PC-9 (cell line): Measurements from ENCODE around the gene NAALADL1. TPM values are rescaled to one million over a fixed set of nuclear protein-coding genes. Genes with fewer than 3 reads are reported as not detected.
A peak's percentile ranks its signal among the peaks of the same experiment; 100 is the strongest.

Experiments
- BruUV-seq: library from RNA; stranded (reverse); fragments of 400-500 nt; replicated peaks from 2 replicates; lab custom pipeline; 2021; lab: Mats Ljungman, UMichigan
- CTCF ChIA-PET: fragments of 300-600 bp; sonication (Branson Sonifier 250); formaldehyde crosslinking; loops from one replicate; lab custom pipeline; 2022; ENCODE audit warnings: antibody characterized with exemption; lab: Charles Lee
- POLR2A ChIA-PET: fragments of 300-600 bp; sonication (Branson Sonifier 250); formaldehyde crosslinking; loops from one replicate; lab custom pipeline; 2022; ENCODE audit warnings: antibody characterized with exemption; ENCODE audit not compliant: unreplicated experiment; lab: Charles Lee
- DNase-seq, 2 experiments: peaks; one replicate each; pipeline versions ENCODE4 v3.0.0 to v3.0.0-alpha.2; 2015 to 2022; ENCODE audit warnings: mixed read lengths in 1 of 2
- H2AFZ ChIP-seq: fragments of 200-600 bp; sonication (generic); 2 replicates; pipeline ENCODE4 v1.8.1; 2017; ENCODE audit warnings: antibody characterized with exemption
- H3F3A ChIP-seq: fragments of 200-600 bp; sonication (generic); 2 replicates; pipeline ENCODE4 v1.8.1; 2017; ENCODE audit warnings: antibody characterized with exemption, mild to moderate bottlenecking, low read depth; ENCODE audit not compliant: insufficient read depth
- H3K27ac ChIP-seq: fragments of 200-600 bp; sonication (generic); 2 replicates; pipeline ENCODE4 v1.6.1; 2016; ENCODE audit warnings: mixed run types
- H3K27me3 ChIP-seq: fragments of 200-600 bp; sonication (generic); 2 replicates; pipeline ENCODE4 v1.6.1; 2016; ENCODE audit warnings: low read depth, mixed run types; ENCODE audit not compliant: insufficient read depth
- H3K36me3 ChIP-seq: fragments of 200-600 bp; sonication (generic); 2 replicates; pipeline ENCODE4 v1.6.1; 2016; ENCODE audit warnings: low read depth, mixed run types
- H3K4me1 ChIP-seq: fragments of 200-600 bp; sonication (generic); replicated peaks from 2 replicates; pipeline ENCODE4 v1.6.1; 2016; ENCODE audit warnings: mixed run types; ENCODE audit not compliant: insufficient read depth
- H3K4me2 ChIP-seq: fragments of 200-600 bp; sonication (generic); 2 replicates; pipeline ENCODE4 v1.6.1; 2017; ENCODE audit warnings: mixed run types
- H3K4me3 ChIP-seq: fragments of 200-600 bp; sonication (generic); 2 replicates; pipeline ENCODE4 v1.6.1; 2016; ENCODE audit warnings: mixed run types
- H3K79me2 ChIP-seq: fragments of 200-600 bp; sonication (generic); 2 replicates; pipeline ENCODE4 v1.6.1; 2017; ENCODE audit warnings: low read depth, mixed run types
- H3K9me2 ChIP-seq: fragments of 200-600 bp; sonication (generic); 2 replicates; pipeline ENCODE4 v1.8.1; 2017; ENCODE audit warnings: mild to moderate bottlenecking; ENCODE audit not compliant: insufficient read depth
- H3K9me3 ChIP-seq: fragments of 200-600 bp; sonication (generic); 2 replicates; pipeline ENCODE4 v1.8.1; 2016; ENCODE audit warnings: low read depth; ENCODE audit not compliant: insufficient read depth
- H4K20me1 ChIP-seq: fragments of 200-600 bp; sonication (generic); 2 replicates; pipeline ENCODE4 v1.8.1; 2017; ENCODE audit not compliant: insufficient read depth
- EZH2 ChIP-seq: fragments of 200-600 bp; sonication (generic); IDR thresholded peaks from 2 replicates; pipeline ENCODE4 v1.8.0; 2017; ENCODE audit warnings: antibody characterized with exemption, low read depth
- intact Hi-C: fragments of 100-400 bp; cut with micrococcal nuclease; formaldehyde crosslinking; loops from one replicate; pipeline ENCODE4 v1.10.0; 2022; ENCODE audit not compliant: unreplicated experiment
- total RNA-seq: library from RNA; stranded (reverse); gene quantifications from 2 replicates; pipeline ENCODE4 v1.2.3, GENCODE V29; 2021
- TF ChIP-seq, protein P1 (sequence below): fragments of 200-600 bp; sonication (generic); conservative IDR thresholded peaks from 2 replicates; pipeline ENCODE4 v1.6.1; 2017; ENCODE audit warnings: mixed run types, antibody characterized with exemption, mild to moderate bottlenecking, moderate library complexity

The NAALADL1 gene
- total RNA-seq, 1 experiment from 2014 or later = not detected

DNA sequence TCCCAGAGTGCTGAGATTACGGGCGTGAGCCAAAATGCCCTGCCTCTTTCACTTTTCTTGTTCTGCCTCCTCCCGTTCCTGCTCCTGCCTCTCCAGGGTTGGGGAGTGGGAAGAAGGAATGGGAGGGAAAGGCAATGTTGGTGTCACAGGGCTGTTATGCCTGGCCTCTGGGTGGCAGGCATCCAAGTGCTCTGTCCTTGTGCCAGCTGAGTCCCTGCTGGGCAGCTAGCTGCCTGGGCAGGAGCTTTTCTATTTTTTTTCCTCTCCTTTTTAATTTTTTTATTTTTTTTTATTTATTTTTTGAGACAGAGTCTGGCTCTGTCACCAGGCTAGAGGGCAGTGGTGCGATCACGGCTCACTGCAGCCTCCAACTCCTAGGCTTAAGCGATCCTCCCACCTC lies 21.4 kb downstream of the NAALADL1 start:
- intact Hi-C loops = no loop called here
- Histone ChIP-seq H3K4me1 (peaks cover 9% of the 10 kb centered on the region), H3K27me3 (no peaks in the 10 kb centered on the region), H3F3A (peaks cover 20% of the 10 kb centered on the region; the same call in 1 of the 2 replicates), H3K4me3 (no peak overlapping the region), H3K9me3 (no peaks in the 10 kb centered on the region), H3K36me3 (no peaks in the 10 kb centered on the region), H2AFZ (no peak overlapping the region), H3K9me2 (no peaks in the 10 kb centered on the region), H3K4me2 (no peak overlapping the region), H4K20me1 (no peaks in the 10 kb centered on the region), H3K79me2 (peaks cover 3% of the 10 kb centered on the region), H3K27ac (no peak overlapping the region)
- BruUV-seq = no TSS peak
- ChIA-PET CTCF (interaction anchor here (1.4 kb wide), 1 partner anchor 11 kb away, joined by 3 read pairs; no protein-coding TSS in a partner anchor), POLR2A (interaction anchor here (0.6 kb wide), 1 partner anchor 870 kb away, joined by 4 read pairs; no protein-coding TSS in a partner anchor)
- TF ChIP-seq, protein P1, sequence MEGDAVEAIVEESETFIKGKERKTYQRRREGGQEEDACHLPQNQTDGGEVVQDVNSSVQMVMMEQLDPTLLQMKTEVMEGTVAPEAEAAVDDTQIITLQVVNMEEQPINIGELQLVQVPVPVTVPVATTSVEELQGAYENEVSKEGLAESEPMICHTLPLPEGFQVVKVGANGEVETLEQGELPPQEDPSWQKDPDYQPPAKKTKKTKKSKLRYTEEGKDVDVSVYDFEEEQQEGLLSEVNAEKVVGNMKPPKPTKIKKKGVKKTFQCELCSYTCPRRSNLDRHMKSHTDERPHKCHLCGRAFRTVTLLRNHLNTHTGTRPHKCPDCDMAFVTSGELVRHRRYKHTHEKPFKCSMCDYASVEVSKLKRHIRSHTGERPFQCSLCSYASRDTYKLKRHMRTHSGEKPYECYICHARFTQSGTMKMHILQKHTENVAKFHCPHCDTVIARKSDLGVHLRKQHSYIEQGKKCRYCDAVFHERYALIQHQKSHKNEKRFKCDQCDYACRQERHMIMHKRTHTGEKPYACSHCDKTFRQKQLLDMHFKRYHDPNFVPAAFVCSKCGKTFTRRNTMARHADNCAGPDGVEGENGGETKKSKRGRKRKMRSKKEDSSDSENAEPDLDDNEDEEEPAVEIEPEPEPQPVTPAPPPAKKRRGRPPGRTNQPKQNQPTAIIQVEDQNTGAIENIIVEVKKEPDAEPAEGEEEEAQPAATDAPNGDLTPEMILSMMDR = no peak
- no peak for TF ChIP-seq EZH2
- DNase-seq = peak in 1 of 2 experiments; percentile 28

DNA sequence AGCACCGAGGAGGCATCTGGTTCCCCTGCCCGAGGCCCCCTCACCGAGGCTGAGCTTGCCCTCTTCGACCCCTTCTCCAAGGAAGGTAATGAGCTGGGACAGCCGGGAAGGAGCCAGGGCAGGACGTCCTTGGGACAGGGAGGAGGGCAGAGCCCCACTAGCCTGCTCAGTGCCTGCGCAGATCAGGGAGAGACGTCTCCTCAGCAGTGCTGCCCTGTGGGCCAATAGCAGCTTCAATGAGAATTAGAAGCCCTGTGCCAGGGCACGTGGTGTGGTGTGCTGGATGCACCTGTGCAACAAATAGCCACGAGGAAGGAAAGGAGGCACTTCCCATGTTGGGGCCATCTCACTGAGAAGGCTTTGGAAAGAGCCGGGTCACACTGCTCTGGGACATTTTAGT lies 22.8 kb downstream of the NAALADL1 start:
- CTCF ChIA-PET = no interaction called here
- POLR2A ChIA-PET = no interaction called here
- intact Hi-C loops = no loop called here

DNA sequence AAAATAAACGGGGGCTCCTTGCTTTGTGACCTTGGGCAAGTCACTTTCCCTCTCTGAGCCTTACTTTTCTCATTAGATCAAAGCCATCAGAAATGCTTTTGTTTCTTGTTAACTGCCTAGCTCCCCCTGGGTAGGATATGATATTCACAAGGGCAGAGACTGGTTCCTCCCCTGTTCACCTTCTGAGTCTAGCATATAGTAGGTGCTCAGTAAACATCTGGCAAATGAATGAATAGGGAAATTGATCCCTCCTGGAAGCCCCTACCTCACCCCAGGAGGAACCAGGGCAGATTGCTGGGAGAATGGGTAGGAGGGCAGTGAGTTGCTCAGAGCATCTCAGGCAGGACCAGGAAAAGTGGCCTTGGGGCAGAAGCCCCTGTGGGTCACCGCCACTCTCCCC lies 23.9 kb downstream of the NAALADL1 start:
- H2AFZ ChIP-seq = no peak overlapping the region
- H3K4me1 ChIP-seq = no peaks in the 10 kb centered on the region
- no peak overlapping the region for H3K27ac ChIP-seq
- POLR2A ChIA-PET = no interaction called here
- no peak for DNase-seq
- peaks cover 8% of the 10 kb centered on the region; the same call in 1 of the 2 replicates for H3F3A ChIP-seq
- H3K27me3 ChIP-seq = no peaks in the 10 kb centered on the region
- H4K20me1 ChIP-seq = no peaks in the 10 kb centered on the region
- no peaks in the 10 kb centered on the region for H3K36me3 ChIP-seq
- no peak overlapping the region for H3K4me3 ChIP-seq
- no peaks in the 10 kb centered on the region for H3K9me2 ChIP-seq
- H3K4me2 ChIP-seq = no peak overlapping the region
- BruUV-seq = no TSS peak
- H3K9me3 ChIP-seq = no peaks in the 10 kb centered on the region
- CTCF ChIA-PET = no interaction called here
- intact Hi-C loops = no loop called here
- H3K79me2 ChIP-seq = no peaks in the 10 kb centered on the region
- TF ChIP-seq, protein P1 = no peak

More for the DNA sequence above, 22.8 kb downstream of the NAALADL1 start:
- Histone ChIP-seq H3K4me1 (peaks cover 9% of the 10 kb centered on the region; the same call in 1 of the 2 replicates), H2AFZ (no peak overlapping the region), H3K27ac (no peak overlapping the region), H3K4me2 (no peak overlapping the region), H3F3A (peaks cover 19% of the 10 kb centered on the region; the same call in 1 of the 2 replicates), H3K36me3 (no peaks in the 10 kb centered on the region), H3K9me2 (no peaks in the 10 kb centered on the region), H3K79me2 (no peaks in the 10 kb centered on the region), H4K20me1 (no peaks in the 10 kb centered on the region), H3K27me3 (no peaks in the 10 kb centered on the region), H3K9me3 (no peaks in the 10 kb centered on the region), H3K4me3 (no peak overlapping the region)
- no peak for DNase-seq
- TF ChIP-seq, protein P1 = no peak
- no peak for TF ChIP-seq EZH2
- no TSS peak for BruUV-seq
